EH (cell line): ENCODE results near the gene TRMT61A.

Source experiments
- DNase-seq: peaks from one replicate; pipeline ENCODE4 v3.0.0-alpha.2; 2015; ENCODE audit warnings: low read depth

Gene TRMT61A

DNA sequence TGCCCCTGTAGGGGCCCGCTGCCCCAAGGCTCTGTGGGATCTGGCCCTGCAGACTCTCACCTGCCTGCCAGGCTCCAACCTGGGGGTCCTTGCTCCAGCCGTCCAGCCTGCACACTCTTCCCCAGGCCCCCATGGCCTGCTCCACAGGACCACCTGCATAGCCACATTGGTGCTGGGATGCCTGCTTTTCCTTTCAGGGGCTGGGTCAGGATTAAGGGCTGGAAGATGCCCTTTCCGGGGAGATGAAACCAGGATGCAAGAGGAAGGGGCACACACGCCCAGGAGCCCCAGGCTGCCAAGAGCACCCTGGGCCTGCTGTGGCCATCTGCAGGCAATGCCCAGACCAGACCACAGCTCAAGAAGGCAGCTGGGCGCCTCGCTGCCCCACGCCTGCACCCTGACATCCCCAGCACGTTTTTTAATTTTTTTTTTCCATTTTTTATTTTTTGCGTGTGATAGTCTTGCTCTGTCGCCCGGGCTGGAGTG, 18.5 kb downstream of the TRMT61A start:
- no peak for DNase-seq

DNA sequence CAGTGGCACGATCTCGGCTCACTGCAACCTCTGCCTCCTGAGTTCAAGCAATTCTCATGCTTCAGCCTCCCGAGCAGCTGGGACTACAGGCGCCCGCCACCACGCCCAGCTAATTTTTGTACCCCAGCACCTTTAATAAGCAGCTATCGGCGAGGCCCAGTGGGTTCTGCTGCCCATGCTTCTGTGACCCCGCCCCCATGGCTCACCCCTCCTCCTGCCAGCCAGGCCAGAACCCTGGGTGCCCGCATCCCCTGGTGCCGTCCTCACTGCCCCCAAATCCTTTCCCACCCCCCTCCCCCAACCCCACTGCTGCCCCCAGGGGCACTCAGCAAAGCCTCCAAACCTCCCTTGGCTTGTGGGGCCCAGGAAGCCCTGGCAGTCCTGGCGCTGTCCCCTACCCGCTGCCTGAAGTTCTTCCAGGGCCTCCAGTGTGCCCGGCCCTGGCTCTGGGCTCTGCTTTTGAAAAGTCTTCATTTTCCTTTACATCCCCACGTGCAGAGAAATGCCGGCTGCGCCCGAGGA, 19.0 kb downstream of the TRMT61A start:
- no peak for DNase-seq

DNA sequence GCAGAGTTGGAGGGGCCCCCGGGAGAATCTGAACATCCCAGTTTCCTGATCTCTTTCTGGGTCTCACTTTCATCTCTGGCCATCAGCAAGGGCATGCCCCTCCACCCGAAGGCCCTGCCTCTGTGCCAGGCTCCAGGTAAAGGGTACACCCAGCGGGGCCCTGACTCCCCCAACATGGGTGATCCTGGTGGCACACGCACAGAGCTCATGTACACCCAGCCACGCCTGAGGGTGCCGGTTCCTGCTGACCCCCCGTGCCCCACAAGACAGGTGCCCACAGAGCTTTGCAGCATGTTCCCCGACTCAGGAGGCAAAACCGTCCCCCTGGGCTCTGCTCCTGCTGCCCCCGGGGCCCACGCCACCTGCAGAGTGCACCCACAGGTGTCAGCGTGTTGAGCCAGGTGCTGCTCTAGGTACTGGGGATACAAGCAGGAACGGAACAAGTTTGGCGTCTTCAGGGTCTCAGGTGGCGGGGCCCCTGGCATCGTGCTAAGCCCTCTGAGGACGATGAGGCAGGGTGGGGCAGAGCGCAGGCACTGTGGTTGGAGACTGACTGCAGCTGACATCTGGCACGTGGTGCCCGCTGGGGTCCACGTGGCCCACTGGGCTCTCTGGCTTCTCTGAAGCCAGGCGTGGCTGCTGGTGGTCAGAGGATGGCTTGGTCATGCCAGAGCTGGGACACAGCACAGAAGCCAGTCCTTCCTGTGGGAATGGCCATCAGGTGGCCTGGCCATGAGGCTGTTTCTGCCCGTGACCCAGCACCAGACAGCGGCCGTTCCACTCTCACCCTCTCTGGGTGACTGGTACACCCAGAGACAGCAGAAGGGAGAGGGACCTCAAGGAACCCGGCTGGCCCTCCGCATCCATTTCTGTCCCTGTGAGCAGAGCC, 19.7 kb downstream of the TRMT61A start:
- no peak for DNase-seq

GRCh38 chr14:103549361-103550311, 20.6 kb downstream of the TRMT61A start:
- DNase-seq, result no peak

GRCh38 chr14:103550451-103551337, 21.7 kb downstream of the TRMT61A start:
- DNase-seq, result no peak

- DNase-seq, result no peak
Observed at GRCh38 chr14:103551338-103551762, 22.4 kb downstream of the TRMT61A start.

DNA sequence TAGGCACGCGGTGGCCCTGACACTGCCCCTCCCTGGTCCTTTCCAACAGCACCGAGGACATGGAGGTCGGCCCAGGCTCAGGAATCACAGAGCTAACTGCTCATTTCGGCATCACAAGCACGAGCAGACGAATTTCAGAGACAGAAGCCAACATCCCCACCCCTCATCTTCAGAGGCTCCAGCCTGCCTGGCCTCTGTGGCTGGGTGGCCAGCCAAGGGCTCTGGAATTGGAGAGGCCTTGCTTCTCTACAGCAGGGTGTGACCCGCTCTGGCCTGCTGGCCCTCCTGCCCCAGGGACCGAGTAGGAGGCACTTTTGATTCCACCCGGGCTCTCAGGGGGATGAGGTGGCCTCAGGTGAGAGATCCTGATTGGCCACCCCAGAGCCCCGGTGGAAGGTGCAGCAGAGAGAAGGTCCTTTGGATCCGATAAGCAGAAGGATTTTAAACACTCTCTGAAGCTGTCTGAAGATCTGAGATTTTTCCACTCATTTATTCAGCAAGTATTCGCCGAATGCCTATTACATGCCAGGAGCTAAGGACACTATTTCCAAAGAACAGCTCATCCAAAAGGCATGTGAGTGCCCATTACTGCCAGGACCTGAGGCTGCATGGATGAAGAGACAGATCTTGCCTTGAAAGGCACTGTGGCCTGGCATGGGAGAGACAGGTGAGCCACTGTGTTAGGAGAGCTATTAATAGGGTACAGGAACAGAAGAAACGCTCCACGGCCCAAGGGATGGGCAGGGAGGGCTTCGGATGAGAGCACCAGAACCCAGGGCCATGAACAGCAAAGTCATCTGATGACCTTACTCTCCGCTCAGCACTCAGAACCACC, 23.2 kb downstream of the TRMT61A start:
- DNase-seq, result peak; percentile 80

DNA sequence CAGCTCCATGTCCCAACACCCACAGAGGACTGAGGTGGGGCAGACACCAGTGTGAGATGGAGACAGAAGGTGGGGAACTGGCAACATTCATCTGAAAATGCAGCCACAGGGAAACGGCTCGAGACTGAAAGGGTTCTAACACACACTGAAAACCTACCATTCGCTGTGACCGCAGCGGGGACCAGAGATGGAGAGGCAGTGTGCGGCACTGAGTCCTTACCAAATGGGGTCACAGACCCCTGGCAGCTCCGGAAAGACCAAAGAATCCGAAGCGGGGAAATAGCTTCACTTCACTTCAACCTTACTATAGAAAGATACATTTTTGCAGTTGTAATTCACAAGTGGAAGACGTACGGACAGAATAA, 23.8 kb downstream of the TRMT61A start:
- DNase-seq, result no peak

DNA sequence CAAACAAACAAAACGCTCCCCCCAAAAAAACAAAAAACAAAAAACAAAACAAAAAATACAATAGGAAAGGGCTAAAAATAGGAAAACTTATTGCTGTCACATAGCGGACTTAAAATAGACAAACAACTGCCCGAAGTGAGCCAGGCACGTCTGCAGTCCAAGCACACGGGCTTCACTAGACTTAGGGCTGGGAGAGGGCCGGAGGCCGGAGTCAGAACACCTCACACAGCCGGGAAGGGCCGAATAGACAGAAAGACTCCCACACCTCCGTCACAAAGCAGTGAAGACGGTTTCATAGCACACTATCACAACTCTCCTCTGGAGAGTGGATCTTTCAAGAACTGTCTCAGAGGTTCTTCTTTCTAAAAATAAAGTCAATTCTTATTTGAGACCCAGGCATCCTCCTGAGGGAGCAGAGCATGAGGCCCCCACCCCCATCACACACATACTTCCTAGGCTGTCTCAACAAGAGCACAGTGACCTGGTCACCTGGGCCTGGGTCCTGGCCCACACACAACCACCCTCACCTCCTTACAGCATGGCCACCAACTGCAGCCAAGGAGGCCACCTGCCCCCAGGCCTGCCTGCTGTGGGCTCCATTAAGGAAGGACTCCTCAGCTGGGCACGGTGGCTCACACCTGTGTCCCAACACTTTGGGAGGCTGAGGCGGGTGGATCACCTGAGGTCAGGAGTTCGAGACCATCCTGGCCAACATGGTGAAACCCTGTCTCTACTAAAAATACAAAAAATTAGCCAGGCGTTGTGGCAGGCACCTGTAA, 26.8 kb downstream of the TRMT61A start:
- no peak for DNase-seq

GRCh38 chr14:103556946-103557758, 28.2 kb downstream of the TRMT61A start:
- no peak for DNase-seq

GRCh38 chr14:103558071-103558882, 29.3 kb downstream of the TRMT61A start:
- DNase-seq, result peak; percentile 57

DNA sequence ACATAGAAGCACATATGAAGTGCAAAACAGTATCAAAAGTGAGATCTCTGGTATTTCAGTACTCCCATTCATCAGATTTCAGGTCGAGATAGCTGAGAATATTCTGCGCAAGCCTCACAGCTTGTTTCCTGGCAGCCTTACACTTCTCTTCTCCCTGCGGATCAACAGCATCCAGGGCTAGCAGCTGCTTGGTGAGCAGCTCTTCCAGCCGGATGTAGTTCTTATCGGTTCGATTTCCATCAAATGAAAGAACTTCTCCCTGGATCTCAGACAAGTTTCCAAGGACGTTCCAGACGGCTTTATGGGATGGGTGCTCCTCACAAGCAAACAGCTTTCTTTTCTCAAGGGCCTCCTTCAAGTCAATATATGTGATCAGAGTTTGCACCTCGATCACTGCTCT, 30.8 kb downstream of the TRMT61A start:
- no peak for DNase-seq

DNA sequence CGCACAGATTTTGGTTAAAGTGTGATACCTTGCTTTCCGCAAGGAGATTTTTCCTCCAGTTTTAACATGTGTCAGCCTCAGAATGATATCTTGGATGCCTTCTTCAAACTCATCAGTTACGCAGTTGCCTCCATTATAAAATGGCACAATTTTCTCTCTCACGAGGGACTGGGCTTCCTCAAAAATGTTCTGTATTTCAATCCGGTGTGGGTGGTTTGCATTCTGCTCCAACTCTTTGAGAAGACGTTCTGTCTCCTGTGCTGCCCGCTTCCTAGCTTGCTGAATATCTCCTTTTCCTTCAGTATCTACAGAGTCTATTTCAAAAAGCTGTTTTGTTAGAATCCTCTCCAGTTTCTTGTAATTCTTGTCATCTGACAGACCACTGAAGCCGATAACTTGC, 31.7 kb downstream of the TRMT61A start:
- no peak for DNase-seq

GRCh38 chr14:103561381-103562178, 32.6 kb downstream of the TRMT61A start:
- peak; percentile 59 for DNase-seq

- peak; percentile 61 for DNase-seq
Observed at GRCh38 chr14:103562179-103562428, 33.1 kb downstream of the TRMT61A start.

GRCh38 chr14:103562429-103563225, 33.6 kb downstream of the TRMT61A start, which contains the start of the genes BAG5 and COA8:
Gene BAG5, minus strand, starts transcription at chr14:103562657. Its CDS starts 1,493 bp downstream, at chr14:103561164.
Gene COA8, plus strand, starts transcription at chr14:103562960. Its CDS starts 42 bp downstream, at chr14:103563002.
- DNase-seq, result peak; percentile 78
